ENCODE results near the gene C6orf62. TPM values are rescaled to one million over a fixed set of nuclear protein-coding genes. Genes with fewer than 3 reads are reported as not detected.
"Not testable (repeated sequence)": the region's sequence is repeated elsewhere in the genome, so short reads cannot be mapped to it uniquely, and the experiment has no call there.

The C6orf62 gene
- total RNA-seq, 1 donor from 2014 or later: 89.3 TPM

GRCh38 chr6:24680582-24680981 is 38.4 kb downstream of the C6orf62 start:
- DNase-seq (ENCODE audit: low spot score): no peak
- intact Hi-C loops (cut with DNase I): no loop called here
- ATAC-seq: no peak

DNA sequence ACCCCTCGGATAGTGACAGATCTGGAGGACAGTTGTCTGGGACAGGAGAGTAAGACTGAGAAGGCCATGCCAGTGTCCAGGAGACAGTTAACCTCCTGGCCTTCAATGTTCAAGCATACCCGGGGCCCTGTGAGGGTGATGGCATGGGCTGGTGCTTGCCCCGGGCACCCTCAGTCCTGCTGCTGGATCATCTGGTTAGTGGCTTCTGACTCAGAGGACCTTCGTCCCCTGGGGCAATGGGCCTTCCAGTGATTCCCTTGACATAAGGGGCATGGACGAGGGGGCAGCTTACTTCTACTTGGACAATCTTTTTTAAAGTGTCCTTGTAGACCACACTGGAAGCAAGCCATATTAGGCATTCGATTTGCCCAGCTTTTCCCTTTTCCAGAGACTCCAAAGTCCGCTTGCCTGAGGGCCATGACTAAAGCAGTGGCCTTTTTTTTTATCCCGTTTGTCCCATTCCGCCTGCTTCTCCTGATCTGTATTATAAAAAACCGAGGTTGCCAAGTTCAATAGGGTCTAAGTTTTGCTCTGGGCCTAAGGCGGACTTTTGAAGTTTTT is 40.1 kb downstream of the C6orf62 start:
- intact Hi-C loops (cut with DNase I); DNase-seq (ENCODE audit: low spot score); ATAC-seq: not testable (repeated sequence)

- ATAC-seq (no peak), DNase-seq (ENCODE audit: low spot score) (no peak)
- intact Hi-C loops (cut with DNase I): no loop called here
Measured at GRCh38 chr6:24673625-24674024, 45.3 kb downstream of the C6orf62 start.

GRCh38 chr6:24672620-24673182 is 46.3 kb downstream of the C6orf62 start:
- ATAC-seq (no peak), DNase-seq (ENCODE audit: low spot score) (no peak)
- intact Hi-C loops (cut with DNase I): no loop called here

- ATAC-seq; intact Hi-C loops (cut with DNase I); DNase-seq (ENCODE audit: low spot score): not testable (repeated sequence)
Measured at GRCh38 chr6:24671077-24671476, 47.9 kb downstream of the C6orf62 start.

- ATAC-seq; intact Hi-C loops (cut with DNase I); DNase-seq (ENCODE audit: low spot score): not testable (repeated sequence)
Measured at GRCh38 chr6:24670492-24670891, 48.5 kb downstream of the C6orf62 start.

GRCh38 chr6:24668997-24669361 is 50.0 kb downstream of the C6orf62 start:
- DNase-seq (ENCODE audit: low spot score) (no peak), ATAC-seq (no peak)
- intact Hi-C loops (cut with DNase I): no loop called here

GRCh38 chr6:24668066-24668996 is 50.6 kb downstream of the C6orf62 start:
- ATAC-seq; DNase-seq (ENCODE audit: low spot score); intact Hi-C loops (cut with DNase I): not testable (repeated sequence)

- intact Hi-C loops (cut with DNase I): no loop called here
- DNase-seq (ENCODE audit: low spot score) (no peak), ATAC-seq (no peak)
Measured at GRCh38 chr6:24667378-24667803, 51.6 kb downstream of the C6orf62 start.

GRCh38 chr6:24666641-24667377 is 52.1 kb downstream of the C6orf62 start, which contains the start of the genes ACOT13 and TDP2:
ACOT13 (plus strand) TSS chr6:24667077; CDS start chr6:24667264, 187 bp downstream.
TDP2 (minus strand) TSS chr6:24666899; CDS start chr6:24666862, 37 bp downstream.
- ATAC-seq (peak; percentile 100), DNase-seq (ENCODE audit: low spot score) (peak; percentile 96)
- intact Hi-C loops (cut with DNase I): no loop called here

DNA sequence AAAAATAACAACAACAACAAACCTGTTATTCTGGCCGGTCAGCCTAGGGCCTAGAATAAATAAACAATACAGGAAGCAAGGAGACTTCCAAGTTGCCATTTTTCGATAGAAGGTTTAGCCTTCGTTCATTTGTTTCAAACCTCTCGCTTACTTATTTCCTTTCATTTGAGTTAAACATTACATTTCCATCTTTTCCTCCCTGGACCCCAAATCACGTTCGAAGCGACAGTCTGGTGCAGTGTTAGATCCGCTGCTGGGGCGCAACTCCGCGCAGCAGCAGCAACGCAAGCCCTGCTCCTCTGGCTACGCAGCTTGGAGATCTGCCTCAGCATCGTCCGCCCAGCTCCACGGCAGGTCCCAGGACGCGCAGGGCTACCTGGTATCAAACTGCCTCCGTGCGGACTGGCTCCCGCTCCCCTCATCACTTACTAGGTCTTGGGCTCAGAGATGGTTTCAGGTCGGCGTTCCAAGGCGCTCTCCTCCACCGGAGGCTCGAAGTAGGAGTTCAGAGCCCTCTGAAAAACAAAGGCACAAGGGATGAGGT is 52.8 kb downstream of the C6orf62 start:
- intact Hi-C loops (cut with DNase I): no loop called here
- ATAC-seq (peak; percentile 48), DNase-seq (ENCODE audit: low spot score) (peak; percentile 65)

DNA sequence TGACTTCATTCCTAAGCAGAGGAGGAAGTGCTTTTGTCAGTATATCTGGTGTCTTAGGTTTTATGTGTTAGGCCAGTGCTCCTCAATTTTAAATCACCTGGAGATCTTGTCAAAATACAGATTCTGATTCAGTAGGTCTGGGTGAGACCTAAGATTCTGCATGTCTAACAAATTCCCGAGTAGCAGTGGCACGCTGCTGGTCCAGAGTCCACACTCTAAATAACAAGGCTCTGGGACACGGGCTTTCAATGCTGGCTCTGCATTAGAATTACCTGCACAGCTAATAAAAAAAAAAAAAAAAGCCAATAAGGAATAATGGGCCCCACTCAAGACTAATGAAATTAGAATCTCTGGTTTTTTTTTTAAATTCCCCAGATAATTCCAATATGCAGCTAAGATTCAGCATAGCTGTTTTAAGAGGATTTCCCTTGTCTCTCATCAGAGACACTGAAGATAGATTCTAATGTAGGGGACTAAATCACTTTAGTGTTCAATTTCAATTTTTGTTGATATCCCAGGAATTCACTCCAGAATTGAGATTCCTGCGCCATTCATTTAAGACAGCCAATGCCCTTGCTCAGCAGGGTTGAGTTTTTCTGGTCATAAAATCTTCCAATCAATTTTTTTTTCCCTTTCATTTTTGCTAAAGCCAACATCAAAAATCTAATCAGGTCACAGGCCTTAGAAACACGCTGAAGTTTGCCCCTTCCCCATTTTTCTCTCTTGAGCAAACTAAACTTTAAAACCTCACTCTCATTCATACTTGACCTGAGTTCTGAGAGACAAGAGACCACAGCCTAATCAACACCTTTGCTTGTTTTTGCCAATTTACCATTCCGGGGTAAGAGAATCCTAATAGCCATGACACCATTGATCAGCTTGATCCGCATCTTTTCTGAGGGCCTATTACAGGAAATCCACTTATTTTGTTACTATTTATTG is 54.6 kb downstream of the C6orf62 start:
- DNase-seq (ENCODE audit: low spot score) (no peak), ATAC-seq (no peak)
- intact Hi-C loops (cut with DNase I): no loop called here

- intact Hi-C loops (cut with DNase I): no loop called here
- DNase-seq (ENCODE audit: low spot score): no peak
- no peak for ATAC-seq
Measured at GRCh38 chr6:24663189-24663588, 55.8 kb downstream of the C6orf62 start.

DNA sequence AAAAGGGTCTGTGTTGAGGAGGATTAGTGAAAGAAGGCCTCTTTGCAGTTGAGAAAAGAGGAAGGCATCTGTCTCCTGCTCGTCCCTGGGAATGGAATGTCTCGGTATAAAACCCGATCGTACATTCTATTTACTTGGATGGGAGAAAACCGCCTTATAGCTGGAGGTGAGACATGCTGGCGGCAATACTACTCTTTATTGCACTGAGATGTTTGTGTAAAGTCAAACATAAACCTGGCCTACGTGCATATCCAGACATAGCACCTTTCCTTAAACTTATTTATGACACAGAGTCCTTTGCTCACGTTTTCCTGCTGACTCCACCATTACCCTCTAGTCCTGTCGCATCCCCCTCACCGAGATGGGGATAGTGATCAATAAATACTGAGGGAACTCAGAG is 56.7 kb downstream of the C6orf62 start:
- intact Hi-C loops (cut with DNase I): no loop called here
- DNase-seq (ENCODE audit: low spot score) (no peak), ATAC-seq (no peak)

GRCh38 chr6:24661759-24662158 is 57.2 kb downstream of the C6orf62 start:
- intact Hi-C loops (cut with DNase I); ATAC-seq; DNase-seq (ENCODE audit: low spot score): not testable (repeated sequence)

DNA sequence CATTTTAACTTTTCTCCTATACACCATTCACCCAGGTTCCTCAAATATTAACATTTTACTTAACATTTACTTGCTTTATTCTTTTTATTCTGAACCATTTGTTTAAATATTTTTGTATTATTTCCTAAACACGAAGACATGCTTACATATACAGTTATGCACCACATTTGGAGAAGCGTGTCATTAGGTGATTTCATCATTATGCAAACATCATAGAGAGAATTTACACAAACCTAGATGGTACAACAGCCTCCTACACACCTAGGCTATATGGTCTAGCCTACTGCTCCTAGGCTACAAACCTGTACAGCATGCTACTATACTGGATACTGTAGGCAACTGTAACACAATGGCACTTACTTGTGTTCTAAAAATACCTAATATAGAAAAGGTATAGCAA is 58.8 kb downstream of the C6orf62 start:
- intact Hi-C loops (cut with DNase I): no loop called here
- no peak for DNase-seq (ENCODE audit: low spot score)
- ATAC-seq: no peak

DNA sequence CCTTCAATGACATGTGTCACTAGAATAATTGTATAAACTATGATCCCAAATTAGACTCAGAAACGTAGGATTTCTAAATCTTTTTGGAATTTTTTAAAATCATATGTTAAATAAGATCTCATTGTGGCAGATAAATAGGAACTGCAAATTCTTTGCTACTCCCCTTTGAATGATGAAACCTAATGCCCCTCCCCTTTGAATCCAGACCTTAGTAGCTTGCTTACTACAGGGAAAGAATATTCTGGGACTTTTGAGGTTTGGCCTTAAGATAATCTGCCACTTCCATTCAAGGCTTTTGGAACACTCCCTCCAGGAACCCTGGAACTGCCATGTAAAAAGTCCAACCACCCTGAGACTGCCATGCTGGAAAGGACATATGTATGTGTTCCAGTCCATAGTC is 59.4 kb downstream of the C6orf62 start:
- intact Hi-C loops (cut with DNase I): no loop called here
- DNase-seq (ENCODE audit: low spot score) (no peak), ATAC-seq (no peak)
